Activated T-cell treated with anti-CD3 and anti-CD28 coated beads for 48 hours (primary cell): ENCODE measurements around the gene HMGXB3.

Source experiments
- DNase-seq: peaks from one replicate; pipeline ENCODE4 v3.0.0-alpha.2; 2020; ENCODE audit warnings: low read depth

The HMGXB3 gene

DNA sequence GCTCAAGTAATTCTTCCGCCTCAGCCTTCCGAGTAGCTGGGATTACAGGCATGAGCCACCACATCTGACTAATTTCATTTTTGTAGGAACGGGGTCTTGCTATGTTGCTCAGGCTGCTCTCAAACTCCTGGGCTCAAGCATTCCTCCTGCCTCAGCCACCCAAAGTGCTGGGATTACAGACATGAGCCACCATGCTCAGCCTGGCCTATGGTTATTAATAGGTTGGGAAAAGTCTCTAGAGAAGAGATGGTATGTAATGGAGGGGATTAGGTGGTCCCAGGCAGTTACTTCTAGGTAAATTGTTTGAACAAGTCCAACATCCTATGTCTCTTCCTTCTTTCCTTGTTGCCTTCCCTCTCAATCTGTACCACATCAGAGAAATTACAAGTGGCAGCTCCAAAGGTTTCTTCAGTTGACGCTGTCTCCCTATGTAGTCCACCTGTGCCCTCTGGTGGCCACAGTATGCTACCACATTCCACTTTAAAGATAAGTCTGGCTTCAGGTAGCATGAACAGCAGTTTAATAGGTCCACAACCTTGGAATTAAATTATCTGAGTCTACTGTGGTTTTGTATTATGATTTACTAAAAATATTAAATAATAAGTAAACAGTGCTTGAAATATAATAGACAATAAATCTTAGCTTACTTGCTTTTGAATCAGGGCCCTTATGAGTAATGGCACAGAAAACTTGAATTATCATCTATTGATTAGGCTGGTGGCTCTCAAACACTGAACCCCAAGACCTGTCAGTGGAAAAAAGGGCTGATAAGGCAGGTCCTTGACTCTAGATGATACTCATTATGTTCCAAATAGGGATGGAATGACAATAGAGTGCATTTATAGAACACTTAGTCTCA is 9.8 kb upstream of the HMGXB3 start:
- peak; percentile 50 for DNase-seq

DNA sequence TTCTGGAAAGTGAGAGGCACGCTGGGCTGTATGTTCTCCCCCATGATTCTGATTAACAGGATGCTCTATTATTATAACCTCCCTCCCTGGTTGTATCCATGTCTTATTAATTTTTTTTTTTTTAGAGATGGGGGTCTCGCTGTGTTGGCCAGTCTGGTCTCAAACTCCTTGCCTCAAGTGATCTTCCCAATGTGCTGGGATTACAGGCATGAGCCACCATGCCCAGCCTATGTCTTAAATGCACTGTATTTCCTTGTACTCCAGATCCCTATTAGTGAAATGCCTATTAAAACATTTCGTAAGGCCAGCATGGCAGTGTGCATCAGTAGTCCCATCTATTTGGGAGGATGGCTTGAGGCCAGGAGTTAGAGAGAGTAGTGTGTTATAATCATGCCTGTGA is 7.1 kb upstream of the HMGXB3 start:
- no peak for DNase-seq

GRCh38 chr5:149995385-149996204 is 4.9 kb upstream of the HMGXB3 start:
- DNase-seq: no peak

- DNase-seq: no peak
These were observed 4.2 kb upstream of the HMGXB3 start for GRCh38 chr5:149996205-149996890.

DNA sequence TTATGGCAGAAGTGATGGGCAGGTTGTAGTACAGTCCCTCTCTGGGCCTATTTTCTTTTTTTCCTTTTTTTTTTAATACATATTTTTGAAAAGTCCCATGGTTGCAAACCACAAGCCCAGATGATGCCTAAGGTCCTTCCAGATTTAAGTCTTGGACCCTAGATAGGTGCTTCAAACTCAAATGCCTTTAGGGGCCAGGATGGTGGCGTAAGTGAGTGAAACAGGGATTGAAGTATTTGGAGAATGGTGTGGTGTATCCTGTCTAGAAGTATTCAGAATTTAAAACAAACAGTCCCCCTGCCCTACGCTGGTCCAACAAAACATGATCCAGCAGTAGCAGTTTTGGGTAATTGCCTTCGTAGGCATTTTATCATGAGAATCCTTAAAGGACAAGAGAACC is 2.3 kb upstream of the HMGXB3 start:
- no peak for DNase-seq

- no peak for DNase-seq
These were observed 1.2 kb upstream of the HMGXB3 start for GRCh38 chr5:149999359-149999758.

GRCh38 chr5:149999866-150000255 is 678 bp upstream of the HMGXB3 start:
- DNase-seq: no peak

DNA sequence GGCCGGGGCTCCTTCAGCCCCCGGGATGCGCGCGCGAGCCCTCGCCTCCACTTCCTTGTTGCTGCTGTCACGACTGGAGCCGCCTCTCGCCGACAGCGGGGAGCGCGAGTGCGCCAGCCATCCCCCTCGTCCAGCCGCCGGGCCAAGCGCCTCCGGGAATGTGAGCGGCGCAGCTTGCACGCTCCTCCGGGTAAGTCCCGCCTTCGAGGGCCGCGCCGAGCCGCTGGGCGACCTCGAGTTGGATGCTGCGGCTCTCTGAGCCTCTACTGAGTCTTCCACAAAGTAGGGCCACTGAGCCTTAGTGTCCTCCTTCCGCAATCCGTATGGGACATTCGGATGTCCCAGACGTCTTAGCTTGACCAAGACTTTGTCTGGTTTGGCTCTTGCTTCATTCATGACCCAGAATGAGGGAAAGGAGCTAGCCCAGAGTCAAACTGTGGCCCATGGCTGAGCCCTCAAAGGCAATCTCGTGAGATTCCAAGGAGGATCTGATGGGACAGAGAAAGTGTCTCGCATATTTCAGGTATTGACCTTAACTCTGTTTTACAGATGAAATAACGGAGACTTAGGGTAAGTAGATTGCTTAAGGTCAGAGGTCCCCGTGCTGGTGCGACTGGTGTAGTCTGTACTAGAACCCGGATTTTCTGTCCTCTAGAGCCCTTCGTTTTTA is 586 bp downstream of the HMGXB3 start:
- DNase-seq: peak; percentile 24

- peak; percentile 44 for DNase-seq
These were observed 1.3 kb downstream of the HMGXB3 start for GRCh38 chr5:150001660-150002486.

DNA sequence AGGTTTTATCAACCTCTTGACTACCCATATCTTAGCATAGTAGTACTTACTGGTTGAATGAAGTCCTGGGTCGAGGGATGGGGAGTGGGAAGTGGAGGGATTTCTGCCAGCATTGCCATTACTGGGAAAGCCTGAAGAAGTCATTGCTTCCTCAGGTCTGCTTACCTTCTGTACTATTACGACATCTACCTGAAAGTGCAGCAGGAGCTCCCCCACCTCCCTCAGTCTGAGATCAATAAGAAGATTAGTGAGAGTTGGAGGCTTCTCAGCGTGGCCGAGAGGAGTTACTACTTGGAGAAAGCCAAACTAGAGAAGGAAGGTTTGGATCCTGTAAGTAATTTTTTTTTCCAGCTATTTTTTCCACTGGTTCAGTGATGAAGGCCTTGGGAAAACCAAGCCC is 5.8 kb downstream of the HMGXB3 start:
- DNase-seq: no peak

- no peak for DNase-seq
These were observed 6.5 kb downstream of the HMGXB3 start for GRCh38 chr5:150007050-150007449.

- no peak for DNase-seq
These were observed 9.3 kb downstream of the HMGXB3 start for GRCh38 chr5:150009671-150010387.

DNA sequence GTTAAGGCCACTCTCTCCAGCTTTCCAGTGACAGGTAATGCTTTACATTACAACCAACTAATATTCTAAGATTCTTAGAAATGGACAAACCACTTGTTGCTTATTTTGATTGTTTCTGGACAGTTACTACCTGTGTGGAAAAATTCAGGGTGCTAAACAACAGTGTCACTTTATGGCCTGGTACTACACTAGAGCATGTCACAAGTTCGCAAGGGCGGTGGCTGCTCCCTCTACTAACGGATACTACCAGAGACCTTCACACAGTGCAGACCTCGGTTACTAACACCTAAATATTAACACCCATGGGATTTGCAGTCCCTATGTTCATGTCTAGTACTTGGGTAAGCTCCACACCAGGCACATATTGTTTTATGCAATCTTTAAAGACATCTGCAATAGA is 13.4 kb downstream of the HMGXB3 start:
- no peak for DNase-seq

DNA sequence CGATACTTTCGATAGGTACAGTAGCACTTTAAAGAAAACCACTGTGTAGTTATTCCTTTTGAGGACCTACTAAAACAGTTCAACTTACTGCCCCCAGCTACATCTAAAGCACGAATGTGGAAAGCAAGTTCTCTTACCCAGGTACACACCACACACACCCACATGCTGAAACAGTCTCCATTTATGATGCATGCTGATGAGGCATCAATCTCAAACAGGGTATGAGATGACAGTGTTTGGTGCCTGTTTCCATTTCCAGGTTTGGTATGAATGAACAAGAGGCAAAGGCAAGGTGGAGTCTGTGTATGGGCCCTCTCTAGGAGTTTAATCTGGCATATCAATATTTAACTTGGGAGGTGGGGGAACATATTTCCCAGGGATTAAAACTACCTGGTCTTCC is 13.9 kb downstream of the HMGXB3 start:
- no peak for DNase-seq

- DNase-seq: no peak
These were observed 14.9 kb downstream of the HMGXB3 start for GRCh38 chr5:150015415-150015814.

- no peak for DNase-seq
These were observed 16.0 kb downstream of the HMGXB3 start for GRCh38 chr5:150016537-150016936.

- DNase-seq: no peak
These were observed 16.9 kb downstream of the HMGXB3 start for GRCh38 chr5:150017226-150018005.

- no peak for DNase-seq
These were observed 19.7 kb downstream of the HMGXB3 start for GRCh38 chr5:150020249-150020648.

DNA sequence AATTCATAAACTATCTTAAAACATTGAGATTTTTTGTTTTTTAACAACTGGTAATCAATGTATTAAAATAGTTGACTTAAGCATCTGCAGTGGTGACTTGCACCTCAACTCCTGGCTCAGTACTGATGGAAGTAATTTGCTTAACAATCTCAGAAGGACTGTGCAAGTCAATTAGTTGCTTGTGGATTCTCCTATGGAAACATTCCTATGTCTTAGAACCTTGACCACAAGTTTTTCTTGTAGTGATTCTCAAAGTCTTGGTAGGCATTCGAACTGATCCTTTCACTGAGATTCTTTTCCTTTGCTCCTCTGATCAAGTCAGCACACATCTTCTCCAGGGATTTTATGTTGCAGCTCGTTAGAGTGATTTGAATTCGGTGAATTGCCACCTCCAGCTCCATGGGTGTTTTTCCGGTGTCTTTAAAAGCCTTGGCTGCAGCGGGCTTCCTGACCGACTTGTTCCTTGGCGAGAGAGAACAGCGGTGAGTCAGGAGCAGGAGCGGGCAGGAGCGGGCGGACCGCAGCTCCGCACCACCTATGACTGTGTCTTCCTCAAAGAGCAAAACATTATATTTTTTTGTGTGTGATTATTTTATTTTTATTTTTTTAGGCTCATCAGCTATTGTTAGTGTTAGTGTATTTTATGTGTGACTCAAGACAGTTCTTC is 21.1 kb downstream of the HMGXB3 start:
- no peak for DNase-seq
